ENCODE measurements around the gene LAP3. TPM values are rescaled to one million over a fixed set of nuclear protein-coding genes. Genes with fewer than 3 reads are reported as not detected.
"Not testable (repeated sequence)": the region's sequence is repeated elsewhere in the genome, so short reads cannot be mapped to it uniquely, and the experiment has no call there.

LAP3 gene
- total RNA-seq, 1 donor = 128 TPM

GRCh38 chr4:17535242-17535641 lies 41.8 kb upstream of the LAP3 start:
- Histone ChIP-seq H4K20me1 (ENCODE audit: insufficient read depth, low read length) (no peaks in the 10 kb centered on the region), H3K27me3 (ENCODE audit: insufficient read depth, low read length) (peaks cover 5% of the 10 kb centered on the region), H3K4me3 (ENCODE audit: insufficient read depth, low read length) (no peak overlapping the region)

GRCh38 chr4:17535906-17536305 lies 41.1 kb upstream of the LAP3 start:
- Histone ChIP-seq H3K27me3 (ENCODE audit: insufficient read depth, low read length) (peaks cover 4% of the 10 kb centered on the region), H3K4me1 (ENCODE audit: insufficient read depth, low read length) (no peaks in the 10 kb centered on the region), H2AFZ (ENCODE audit: low read length) (no peak overlapping the region), H3K79me2 (ENCODE audit: insufficient read depth, low read length) (no peaks in the 10 kb centered on the region), H3K4me3 (ENCODE audit: insufficient read depth, low read length) (no peak overlapping the region), H3K4me2 (ENCODE audit: insufficient read depth, low read length) (no peak overlapping the region), H3K9me3 (ENCODE audit: low read depth, low read length) (no peaks in the 10 kb centered on the region), H4K20me1 (ENCODE audit: insufficient read depth, low read length) (no peaks in the 10 kb centered on the region), H3K36me3 (ENCODE audit: insufficient read depth, low read length) (no peaks in the 10 kb centered on the region), H3K27ac (ENCODE audit: low read depth, low read length) (no peak overlapping the region)
- DNase-seq (ENCODE audit: insufficient read length, low spot score, missing footprints) = no peak
- no peak for TF ChIP-seq CTCF (IDR thresholded peaks at IDR 0.05; ENCODE audit: extremely low read depth, low read depth, low read length)

More at GRCh38 chr4:17535242-17535641, 41.8 kb upstream of the LAP3 start:
- Histone ChIP-seq H2AFZ (ENCODE audit: low read length) (peak overlapping the region; percentile 3), H3K36me3 (ENCODE audit: insufficient read depth, low read length) (no peaks in the 10 kb centered on the region), H3K79me2 (ENCODE audit: insufficient read depth, low read length) (no peaks in the 10 kb centered on the region), H3K4me2 (ENCODE audit: insufficient read depth, low read length) (no peak overlapping the region), H3K9me3 (ENCODE audit: low read depth, low read length) (no peaks in the 10 kb centered on the region), H3K4me1 (ENCODE audit: insufficient read depth, low read length) (no peaks in the 10 kb centered on the region), H3K27ac (ENCODE audit: low read depth, low read length) (no peak overlapping the region)
- no peak for DNase-seq (ENCODE audit: insufficient read length, low spot score, missing footprints)
- no peak for TF ChIP-seq CTCF (IDR thresholded peaks at IDR 0.05; ENCODE audit: extremely low read depth, low read depth, low read length)

GRCh38 chr4:17537060-17537459 lies 39.9 kb upstream of the LAP3 start:
- not testable (repeated sequence) for DNase-seq (ENCODE audit: insufficient read length, low spot score, missing footprints); H3K27ac ChIP-seq (ENCODE audit: low read depth, low read length); H2AFZ ChIP-seq (ENCODE audit: low read length); H3K36me3 ChIP-seq (ENCODE audit: insufficient read depth, low read length); H3K4me1 ChIP-seq (ENCODE audit: insufficient read depth, low read length); H3K4me3 ChIP-seq (ENCODE audit: insufficient read depth, low read length); H4K20me1 ChIP-seq (ENCODE audit: insufficient read depth, low read length); H3K9me3 ChIP-seq (ENCODE audit: low read depth, low read length); H3K79me2 ChIP-seq (ENCODE audit: insufficient read depth, low read length); H3K4me2 ChIP-seq (ENCODE audit: insufficient read depth, low read length); H3K27me3 ChIP-seq (ENCODE audit: insufficient read depth, low read length)

GRCh38 chr4:17544205-17544604 lies 32.8 kb upstream of the LAP3 start:
- no peaks in the 10 kb centered on the region for H3K9me3 ChIP-seq (ENCODE audit: low read depth, low read length)
- no peaks in the 10 kb centered on the region for H3K36me3 ChIP-seq (ENCODE audit: insufficient read depth, low read length)
- no peaks in the 10 kb centered on the region for H3K79me2 ChIP-seq (ENCODE audit: insufficient read depth, low read length)
- H2AFZ ChIP-seq (ENCODE audit: low read length) = peak overlapping the region; percentile 36
- H4K20me1 ChIP-seq (ENCODE audit: insufficient read depth, low read length) = no peaks in the 10 kb centered on the region
- DNase-seq (ENCODE audit: insufficient read length, low spot score, missing footprints) = no peak
- no peak overlapping the region for H3K4me3 ChIP-seq (ENCODE audit: insufficient read depth, low read length)
- no peaks in the 10 kb centered on the region for H3K27me3 ChIP-seq (ENCODE audit: insufficient read depth, low read length)
- H3K27ac ChIP-seq (ENCODE audit: low read depth, low read length) = no peak overlapping the region
- no peak overlapping the region for H3K4me2 ChIP-seq (ENCODE audit: insufficient read depth, low read length)
- no peak for TF ChIP-seq CTCF (IDR thresholded peaks at IDR 0.05; ENCODE audit: extremely low read depth, low read depth, low read length)
- no peaks in the 10 kb centered on the region for H3K4me1 ChIP-seq (ENCODE audit: insufficient read depth, low read length)
